ENCODE results near the gene CBLN3.
A peak's percentile ranks its signal among the peaks of the same experiment; 100 is the strongest.

The CBLN3 gene

DNA sequence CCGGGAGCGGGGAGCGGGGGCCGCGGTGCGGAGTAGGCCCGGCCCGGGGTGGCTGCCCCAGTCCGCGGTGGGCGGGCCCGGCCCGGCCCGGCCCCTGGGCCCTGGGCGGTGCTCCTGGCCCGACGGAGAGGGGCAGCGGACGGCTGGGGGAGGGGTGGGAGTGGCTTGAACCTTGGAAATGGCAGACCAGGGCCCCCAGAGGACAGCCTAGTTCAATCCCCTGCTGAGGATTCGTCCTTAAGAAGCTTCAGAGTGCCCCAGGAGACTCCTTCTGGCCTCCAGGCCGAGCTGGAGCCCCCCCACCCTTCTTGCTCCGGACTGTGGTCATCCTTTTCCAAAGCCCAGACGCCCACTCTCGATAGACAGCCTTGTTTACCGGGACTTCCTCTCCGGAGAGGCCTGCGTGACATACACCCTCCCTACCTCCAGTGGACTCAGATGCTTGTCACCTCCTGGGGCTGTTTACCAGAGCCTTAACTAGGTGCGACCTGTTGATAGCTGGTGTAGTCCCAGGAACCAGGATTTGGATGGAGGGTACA, 744 bp upstream of the CBLN3 start:
- peak; percentile 62 for DNase-seq
- in situ Hi-C loops (cut with MboI; ENCODE audit: low pct_unique_long_range_greater_than_20kb, low sequenced_read_pairs) = loop anchor here (10.0 kb wide), 1 partner anchor 95 kb away; the partner anchor contains the start of genes ADCY4 and RIPK3

- in situ Hi-C loops (cut with MboI; ENCODE audit: low pct_unique_long_range_greater_than_20kb, low sequenced_read_pairs) = no loop called here
- DNase-seq = no peak
Observed at GRCh38 chr14:24428628-24429394, 657 bp downstream of the CBLN3 start.

DNA sequence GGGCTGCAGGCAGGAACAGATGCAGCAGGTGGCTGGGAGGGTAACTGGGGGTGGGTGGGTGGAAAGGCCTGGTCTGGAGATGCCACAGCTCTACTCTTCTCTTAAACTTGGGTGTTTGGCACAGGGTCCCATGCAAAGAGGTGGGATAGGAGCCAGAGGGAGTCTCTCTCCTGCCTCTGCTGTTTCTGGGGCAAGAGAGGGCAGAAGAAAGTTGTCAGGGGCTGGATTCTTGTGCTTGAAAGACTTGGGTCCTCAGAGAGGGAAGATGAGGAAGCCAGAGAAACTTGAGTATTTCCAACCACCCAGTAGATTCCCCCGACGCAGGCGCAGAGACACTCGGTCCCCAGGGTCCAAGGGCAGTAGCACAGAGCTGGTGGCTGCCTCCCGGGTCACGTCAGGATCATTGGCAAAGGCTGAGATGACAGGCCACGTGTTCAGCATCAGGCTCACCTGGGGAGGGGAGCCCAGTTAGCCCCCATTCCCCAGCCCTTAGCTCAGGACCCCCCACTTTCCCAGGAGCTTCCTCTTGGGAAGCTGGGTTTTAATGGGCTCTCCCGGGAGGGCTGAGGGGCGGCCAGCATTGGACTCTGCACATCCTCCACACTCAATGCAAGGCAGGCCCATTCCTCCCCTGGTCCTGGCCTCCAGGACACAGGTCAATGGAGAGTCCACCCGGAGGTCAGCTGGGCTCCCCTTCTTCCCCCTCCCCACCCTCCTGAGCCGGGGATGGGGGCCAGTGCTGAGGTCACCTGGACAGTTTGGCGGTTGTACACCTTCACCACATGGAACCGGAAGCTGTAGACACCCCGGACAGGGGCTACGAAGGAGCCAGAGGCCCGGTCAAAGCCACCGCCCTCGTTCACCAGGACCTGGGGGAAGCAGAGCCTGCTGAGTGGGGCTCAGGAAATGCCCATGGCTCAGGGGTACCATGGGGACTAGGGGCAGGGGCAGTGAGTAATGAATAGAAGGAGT, 1.6 kb downstream of the CBLN3 start:
- in situ Hi-C loops (cut with MboI; ENCODE audit: low pct_unique_long_range_greater_than_20kb, low sequenced_read_pairs) = no loop called here
- DNase-seq = no peak

DNA sequence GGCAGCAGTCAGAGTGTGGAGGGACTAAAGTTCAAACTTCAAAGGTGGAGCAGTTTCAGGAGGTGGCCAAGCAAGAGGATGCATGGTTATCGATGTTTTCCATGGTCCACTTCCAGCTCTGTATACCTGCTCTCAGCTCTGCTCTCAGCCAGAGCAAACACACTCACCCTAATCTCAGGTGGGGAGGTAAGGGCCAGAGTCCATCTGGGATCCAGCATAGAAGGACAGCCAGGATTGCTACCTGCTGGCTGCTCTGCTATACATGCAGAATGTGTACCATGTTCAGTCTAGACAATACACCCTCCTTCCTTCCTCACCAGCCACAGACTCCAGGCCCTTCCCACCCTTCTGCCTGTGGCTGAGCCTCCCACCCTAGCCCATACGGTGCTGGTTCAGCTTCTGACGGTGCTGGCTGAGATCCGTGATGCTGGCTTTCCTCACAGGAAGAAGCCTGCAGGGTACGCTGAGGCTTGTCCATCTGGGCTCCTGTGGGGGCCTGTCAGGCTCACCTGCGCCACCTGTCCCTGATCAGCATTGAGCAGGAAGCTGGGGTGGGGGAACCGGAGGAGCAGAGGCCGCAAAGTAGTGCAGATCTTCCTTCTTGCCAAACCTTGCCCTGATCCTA, 2.4 kb downstream of the CBLN3 start:
- in situ Hi-C loops (cut with MboI; ENCODE audit: low pct_unique_long_range_greater_than_20kb, low sequenced_read_pairs) = no loop called here
- DNase-seq = no peak

- no peak for DNase-seq
- in situ Hi-C loops (cut with MboI; ENCODE audit: low pct_unique_long_range_greater_than_20kb, low sequenced_read_pairs) = no loop called here
Observed at GRCh38 chr14:24426150-24426911, 3.1 kb downstream of the CBLN3 start.

GRCh38 chr14:24425704-24426103, 3.8 kb downstream of the CBLN3 start:
- peak; percentile 39 for DNase-seq

GRCh38 chr14:24422694-24423601, 6.5 kb downstream of the CBLN3 start:
- DNase-seq = no peak
- in situ Hi-C loops (cut with MboI; ENCODE audit: low pct_unique_long_range_greater_than_20kb, low sequenced_read_pairs) = no loop called here

More at GRCh38 chr14:24425704-24426103, 3.8 kb downstream of the CBLN3 start:
- in situ Hi-C loops (cut with MboI; ENCODE audit: low pct_unique_long_range_greater_than_20kb, low sequenced_read_pairs) = no loop called here

GRCh38 chr14:24422261-24422660, 7.2 kb downstream of the CBLN3 start:
- in situ Hi-C loops (cut with MboI; ENCODE audit: low pct_unique_long_range_greater_than_20kb, low sequenced_read_pairs) = no loop called here

DNA sequence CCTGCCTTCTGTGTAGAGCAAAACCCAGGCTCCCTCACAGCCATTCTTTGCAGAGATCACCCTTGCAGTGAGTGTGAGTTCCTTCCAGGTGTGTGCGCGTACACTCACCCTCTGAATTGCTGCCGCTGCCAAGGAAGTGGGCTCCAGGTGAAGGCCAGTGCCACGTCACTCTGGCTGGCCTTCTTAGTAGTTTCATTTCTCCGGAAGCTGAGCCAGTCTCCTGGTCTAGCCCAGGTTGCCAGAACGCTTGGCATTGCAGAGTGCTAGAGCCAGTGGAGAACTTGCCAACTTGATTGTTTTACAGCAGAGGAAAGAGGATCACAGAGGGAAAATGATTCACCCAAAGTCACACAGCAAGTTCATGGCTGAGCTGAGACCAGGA, 11.0 kb downstream of the CBLN3 start:
- DNase-seq = no peak
- in situ Hi-C loops (cut with MboI; ENCODE audit: low pct_unique_long_range_greater_than_20kb, low sequenced_read_pairs) = no loop called here

More at GRCh38 chr14:24422261-24422660, 7.2 kb downstream of the CBLN3 start:
- DNase-seq = peak; percentile 65

DNA sequence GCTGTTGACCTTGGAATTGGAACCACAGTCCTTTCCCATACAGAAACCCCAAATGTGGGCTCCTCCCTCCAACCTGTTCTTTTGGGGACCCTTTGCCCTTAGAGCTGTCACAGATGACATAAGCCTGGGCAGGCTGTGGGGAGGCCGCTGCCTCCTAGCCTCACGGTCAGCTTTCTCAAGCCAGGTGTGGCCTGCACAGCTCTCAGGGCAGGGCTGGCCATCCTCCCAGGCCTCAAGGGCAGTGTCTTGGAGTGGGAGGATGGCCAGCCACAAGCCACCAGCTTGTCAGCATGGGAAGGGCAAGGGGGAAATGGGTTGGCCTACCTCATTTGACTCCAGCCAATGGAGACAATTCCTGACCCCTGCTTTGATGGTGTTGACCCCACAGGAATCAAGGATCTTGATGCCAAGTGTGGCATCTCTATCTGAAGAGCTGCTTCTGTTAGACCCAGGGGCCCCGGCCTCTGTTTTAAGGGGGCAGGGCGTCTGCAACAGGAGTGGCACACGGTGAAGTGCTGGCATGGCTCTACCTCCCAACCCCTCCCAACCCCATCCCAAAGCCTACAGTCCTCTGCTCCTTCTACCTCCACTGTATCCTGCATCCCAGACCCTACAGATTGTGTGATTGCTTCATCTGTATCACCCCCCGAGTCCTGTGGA, 11.5 kb downstream of the CBLN3 start:
- in situ Hi-C loops (cut with MboI; ENCODE audit: low pct_unique_long_range_greater_than_20kb, low sequenced_read_pairs) = no loop called here
- DNase-seq = no peak

- in situ Hi-C loops (cut with MboI; ENCODE audit: low pct_unique_long_range_greater_than_20kb, low sequenced_read_pairs) = no loop called here
Observed at GRCh38 chr14:24416932-24417619, 12.4 kb downstream of the CBLN3 start.

GRCh38 chr14:24416254-24416931, 13.1 kb downstream of the CBLN3 start:
- no peak for DNase-seq
- in situ Hi-C loops (cut with MboI; ENCODE audit: low pct_unique_long_range_greater_than_20kb, low sequenced_read_pairs) = no loop called here

More at GRCh38 chr14:24416932-24417619, 12.4 kb downstream of the CBLN3 start:
- DNase-seq = no peak

DNA sequence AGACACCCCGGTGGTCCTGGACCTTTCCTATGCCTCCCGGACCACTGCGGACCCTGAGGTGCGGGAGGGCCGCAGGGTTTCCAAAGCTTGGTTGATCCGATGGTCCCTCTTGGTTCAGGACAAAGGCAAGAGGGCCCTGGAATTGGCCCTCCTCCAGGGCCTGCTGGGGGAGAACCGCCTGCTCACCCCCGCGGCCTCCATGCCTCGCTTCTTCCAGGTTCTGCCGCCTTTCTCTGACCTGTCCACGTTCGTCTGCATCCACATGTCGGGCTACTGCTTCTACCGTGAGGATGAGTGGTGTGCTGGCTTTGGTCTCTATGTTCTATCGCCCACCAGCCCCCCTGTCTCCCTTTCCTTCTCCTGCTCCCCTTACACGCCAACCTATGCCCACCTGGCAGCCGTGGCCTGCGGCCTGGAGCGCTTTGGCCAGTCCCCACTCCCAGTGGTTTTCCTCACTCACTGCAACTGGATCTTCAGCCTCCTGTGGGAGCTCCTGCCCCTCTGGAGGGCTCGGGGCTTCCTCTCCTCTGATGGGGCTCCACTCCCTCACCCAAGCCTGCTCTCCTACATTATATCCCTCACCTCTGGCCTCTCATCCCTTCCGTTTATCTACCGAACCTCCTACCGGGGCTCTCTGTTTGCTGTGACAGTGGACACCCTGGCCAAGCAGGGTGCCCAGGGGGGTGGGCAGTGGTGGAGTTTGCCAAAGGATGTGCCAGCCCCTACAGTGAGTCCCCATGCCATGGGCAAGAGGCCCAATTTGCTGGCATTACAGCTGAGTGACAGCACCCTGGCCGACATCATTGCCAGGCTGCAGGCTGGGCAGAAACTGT, 13.8 kb downstream of the CBLN3 start:
- in situ Hi-C loops (cut with MboI; ENCODE audit: low pct_unique_long_range_greater_than_20kb, low sequenced_read_pairs) = no loop called here
- no peak for DNase-seq

- in situ Hi-C loops (cut with MboI; ENCODE audit: low pct_unique_long_range_greater_than_20kb, low sequenced_read_pairs) = no loop called here
Observed at GRCh38 chr14:24414732-24415420, 14.6 kb downstream of the CBLN3 start.

GRCh38 chr14:24414077-24414476, 15.4 kb downstream of the CBLN3 start:
- DNase-seq = no peak

More at GRCh38 chr14:24414732-24415420, 14.6 kb downstream of the CBLN3 start:
- no peak for DNase-seq

More at GRCh38 chr14:24414077-24414476, 15.4 kb downstream of the CBLN3 start:
- in situ Hi-C loops (cut with MboI; ENCODE audit: low pct_unique_long_range_greater_than_20kb, low sequenced_read_pairs) = no loop called here
